Liver (tissue), 9 donors: ENCODE data around the gene DNAH8. TPM values are rescaled to one million over a fixed set of nuclear protein-coding genes. Genes with fewer than 3 reads are reported as not detected.

Experiments used
- DNase-seq: peaks from one replicate; pipeline ENCODE4 v3.0.0-alpha.2; 2017; ENCODE audit warnings: low spot score
- H3K27ac ChIP-seq, 2 donors: one replicate each; pipeline ENCODE4 v1.7.0; 2013; ENCODE audit warnings: inconsistent platforms in 2 of 2, low read length in 2 of 2, control low read depth in 1 of 2, low read depth in 1 of 2, mild to moderate bottlenecking in 1 of 2
- H3K27me3 ChIP-seq, 4 donors: one replicate each; pipeline versions ENCODE4 v1.6.1 to v1.7.0; 2013; ENCODE audit warnings: low read length in 3 of 4, inconsistent platforms in 1 of 4, mild to moderate bottlenecking in 1 of 4, moderate library complexity in 1 of 4; ENCODE audit not compliant: control insufficient read depth in 4 of 4, insufficient read depth in 4 of 4
- H3K36me3 ChIP-seq, 4 donors: one replicate each; pipeline versions ENCODE4 v1.6.1 to v1.7.0; 2013; ENCODE audit warnings: low read length in 3 of 4, mild to moderate bottlenecking in 3 of 4, low read depth in 1 of 4, moderate library complexity in 1 of 4; ENCODE audit not compliant: control insufficient read depth in 4 of 4, insufficient read depth in 3 of 4
- H3K4me1 ChIP-seq, 4 donors: one replicate each; pipeline versions ENCODE4 v1.6.1 to v1.7.0; 2013; ENCODE audit warnings: low read length in 3 of 4, mild to moderate bottlenecking in 3 of 4, moderate library complexity in 1 of 4; ENCODE audit not compliant: control insufficient read depth in 4 of 4, insufficient read depth in 4 of 4
- H3K4me3 ChIP-seq, 3 donors: one replicate each; pipeline versions ENCODE4 v1.6.1 to v1.7.0; 2013; ENCODE audit warnings: low read length in 3 of 3, control low read depth in 1 of 3, low read depth in 1 of 3, mild to moderate bottlenecking in 1 of 3
- H3K9ac ChIP-seq, 2 donors: one replicate each; pipeline ENCODE4 v1.7.0; 2013; ENCODE audit warnings: low read length in 2 of 2, mild to moderate bottlenecking in 2 of 2, moderate library complexity in 2 of 2, control low read depth in 1 of 2, low read depth in 1 of 2
- H3K9me3 ChIP-seq, 4 donors: one replicate each; pipeline versions ENCODE4 v1.6.1 to v1.7.0; 2013; ENCODE audit warnings: low read length in 3 of 4; ENCODE audit not compliant: control insufficient read depth in 4 of 4
- EGR1 ChIP-seq, 2 donors: IDR thresholded peaks; 2 replicates each; pipeline ENCODE4 v1.6.1; 2016 to 2018; ENCODE audit warnings: antibody characterized with exemption in 2 of 2, low read depth in 2 of 2
- FOXA1 ChIP-seq: IDR thresholded peaks from 2 replicates; pipeline ENCODE4 v1.6.1; 2016; ENCODE audit warnings: antibody characterized with exemption
- FOXA2 ChIP-seq: IDR thresholded peaks from 2 replicates; pipeline ENCODE4 v1.6.1; 2016; ENCODE audit warnings: antibody characterized with exemption
- GABPA ChIP-seq, 2 donors: IDR thresholded peaks in 1 of 2; conservative IDR thresholded peaks in 1 of 2; 2 replicates each; pipeline ENCODE4 v1.6.1; 2016; ENCODE audit warnings: antibody characterized with exemption in 2 of 2, mild to moderate bottlenecking in 1 of 2, moderate library complexity in 1 of 2
- HNF4A ChIP-seq, 2 donors: conservative IDR thresholded peaks; 2 replicates each; pipeline ENCODE4 v1.6.1; 2016; ENCODE audit warnings: antibody characterized with exemption in 2 of 2, mild to moderate bottlenecking in 2 of 2
- HNF4G ChIP-seq: IDR thresholded peaks from 2 replicates; pipeline ENCODE4 v1.6.1; 2016; ENCODE audit warnings: antibody characterized with exemption
- JUND ChIP-seq, 2 donors: IDR thresholded peaks; 2 replicates each; pipeline ENCODE4 v1.6.1; 2016; ENCODE audit warnings: antibody characterized with exemption in 2 of 2
- NR2F2 ChIP-seq: IDR thresholded peaks from 2 replicates; pipeline ENCODE4 v1.6.1; 2016; ENCODE audit warnings: antibody characterized with exemption
- RAD21 ChIP-seq, 2 donors: IDR thresholded peaks; 2 replicates each; pipeline ENCODE4 v1.6.1; 2016; ENCODE audit warnings: antibody characterized with exemption in 2 of 2, mild to moderate bottlenecking in 2 of 2
- RXRA ChIP-seq, 2 donors: IDR thresholded peaks; 2 replicates each; pipeline ENCODE4 v1.6.1; 2017 to 2018; ENCODE audit warnings: antibody characterized with exemption in 2 of 2, mild to moderate bottlenecking in 1 of 2
- SP1 ChIP-seq: IDR thresholded peaks from 2 replicates; pipeline ENCODE4 v1.6.1; 2018; ENCODE audit warnings: antibody characterized with exemption, mild to moderate bottlenecking
- TAF1 ChIP-seq: conservative IDR thresholded peaks from 2 replicates; pipeline ENCODE4 v1.6.1; 2016; ENCODE audit warnings: antibody characterized with exemption, mild to moderate bottlenecking
- YY1 ChIP-seq: IDR thresholded peaks from 2 replicates; pipeline ENCODE4 v1.6.1; 2016; ENCODE audit warnings: antibody characterized with exemption, mild to moderate bottlenecking
- WGBS: extraction: QIAGEN DNeasy Blood & Tissue Kit; methylation state at CpG from one replicate; pipeline ENCODE4 v1.1.7; 2013; 5-methylcytosine and 5-hydroxymethylcytosine counted together
- polyA plus RNA-seq, 2 donors: library from polyadenylated mRNA; stranded (reverse) in 1 of 2; unstranded in 1 of 2; fragments of 200-250 nt in 1 of 2; fragments of >200 nt in 1 of 2; fragmentation: Nextera tagmentation in 1 of 2; extraction: Ambion mirVana in 1 of 2; gene quantifications; one replicate each; pipeline versions ENCODE4 v1.2.1 to v1.2.3, GENCODE V29; 2013 to 2015
- total RNA-seq, 2 donors: library from RNA; depleted of rRNA; stranded (reverse); fragments of >200 nt; gene quantifications; one replicate each; pipeline ENCODE4 v1.2.3, GENCODE V29; 2014
- TF ChIP-seq, protein P1 (sequence below): IDR thresholded peaks from 2 replicates; pipeline ENCODE4 v1.6.1; 2016; ENCODE audit warnings: antibody characterized with exemption
- TF ChIP-seq, protein P2 (sequence below): fragments of 150-350 bp; IDR thresholded peaks from 2 replicates; pipeline ENCODE4 v1.5.1; 2017; ENCODE audit warnings: improper control_type of control experiment, low read depth, low read length; ENCODE audit not compliant: missing input control
- TF ChIP-seq, protein P3 (sequence below): IDR thresholded peaks from 2 replicates; pipeline ENCODE4 v1.6.1; 2016; ENCODE audit warnings: antibody characterized with exemption
- TF ChIP-seq, protein P4 (sequence below): IDR thresholded peaks from 2 replicates; pipeline ENCODE4 v1.6.1; 2016; ENCODE audit warnings: antibody characterized with exemption
- TF ChIP-seq, protein P5 (sequence below): IDR thresholded peaks from 2 replicates; pipeline ENCODE4 v1.6.1; 2016; ENCODE audit warnings: antibody characterized with exemption, mild to moderate bottlenecking
- donor health status: healthy.
- donor health status: healthy.
- donor health status: healthy.
- donor health status: healthy.
- donor health status: healthy.

The DNAH8 gene
- total and polyA plus RNA-seq, 4 donors = under 0.01 to 0.05 TPM; not detected in 2

DNA sequence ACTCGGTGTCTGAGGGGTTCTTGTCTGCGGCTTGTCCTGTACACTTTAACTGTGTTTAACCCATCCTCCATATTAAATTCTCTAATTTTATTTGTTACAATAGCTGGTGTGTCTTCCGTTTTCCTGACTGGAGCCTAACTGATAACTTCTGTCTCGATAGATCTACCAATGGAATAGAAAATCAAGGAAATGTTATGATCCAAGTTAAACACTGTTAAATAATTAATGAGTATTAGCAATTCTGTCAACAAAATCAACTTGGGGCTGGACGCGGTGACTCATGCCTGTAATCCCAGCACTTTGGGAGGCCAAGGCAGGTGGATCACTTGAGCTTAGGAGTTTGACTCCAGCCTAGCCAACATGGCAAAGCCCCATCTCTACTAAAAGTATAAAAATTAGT, 81.7 kb downstream of the DNAH8 start:
- DNase-seq = no peak
- 67% methylated on average over 6 of the region's 6 CpGs for WGBS
- no peaks in the 10 kb centered on the region for H3K36me3 ChIP-seq

More for the DNA sequence above, 81.7 kb downstream of the DNAH8 start:
- TF ChIP-seq RAD21 (IDR thresholded peaks at IDR 0.05) (no peak), TAF1 (no peak), FOXA2 (no peak), GABPA (IDR thresholded peaks at IDR 0.05 in 1 of 2, conservative IDR thresholded peaks at IDR 0.05 in 1 of 2) (no peak), JUND (IDR thresholded peaks at IDR 0.05) (no peak), HNF4G (no peak), FOXA1 (no peak), YY1 (no peak), RXRA (IDR thresholded peaks at IDR 0.05) (no peak), SP1 (no peak), EGR1 (IDR thresholded peaks at IDR 0.05; ENCODE audit: low read depth in 2 of 2) (no peak), NR2F2 (no peak), HNF4A (conservative IDR thresholded peaks at IDR 0.05) (no peak)
- TF ChIP-seq, protein P1, sequence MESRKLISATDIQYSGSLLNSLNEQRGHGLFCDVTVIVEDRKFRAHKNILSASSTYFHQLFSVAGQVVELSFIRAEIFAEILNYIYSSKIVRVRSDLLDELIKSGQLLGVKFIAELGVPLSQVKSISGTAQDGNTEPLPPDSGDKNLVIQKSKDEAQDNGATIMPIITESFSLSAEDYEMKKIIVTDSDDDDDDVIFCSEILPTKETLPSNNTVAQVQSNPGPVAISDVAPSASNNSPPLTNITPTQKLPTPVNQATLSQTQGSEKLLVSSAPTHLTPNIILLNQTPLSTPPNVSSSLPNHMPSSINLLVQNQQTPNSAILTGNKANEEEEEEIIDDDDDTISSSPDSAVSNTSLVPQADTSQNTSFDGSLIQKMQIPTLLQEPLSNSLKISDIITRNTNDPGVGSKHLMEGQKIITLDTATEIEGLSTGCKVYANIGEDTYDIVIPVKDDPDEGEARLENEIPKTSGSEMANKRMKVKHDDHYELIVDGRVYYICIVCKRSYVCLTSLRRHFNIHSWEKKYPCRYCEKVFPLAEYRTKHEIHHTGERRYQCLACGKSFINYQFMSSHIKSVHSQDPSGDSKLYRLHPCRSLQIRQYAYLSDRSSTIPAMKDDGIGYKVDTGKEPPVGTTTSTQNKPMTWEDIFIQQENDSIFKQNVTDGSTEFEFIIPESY = no peak
- TF ChIP-seq, protein P2, sequence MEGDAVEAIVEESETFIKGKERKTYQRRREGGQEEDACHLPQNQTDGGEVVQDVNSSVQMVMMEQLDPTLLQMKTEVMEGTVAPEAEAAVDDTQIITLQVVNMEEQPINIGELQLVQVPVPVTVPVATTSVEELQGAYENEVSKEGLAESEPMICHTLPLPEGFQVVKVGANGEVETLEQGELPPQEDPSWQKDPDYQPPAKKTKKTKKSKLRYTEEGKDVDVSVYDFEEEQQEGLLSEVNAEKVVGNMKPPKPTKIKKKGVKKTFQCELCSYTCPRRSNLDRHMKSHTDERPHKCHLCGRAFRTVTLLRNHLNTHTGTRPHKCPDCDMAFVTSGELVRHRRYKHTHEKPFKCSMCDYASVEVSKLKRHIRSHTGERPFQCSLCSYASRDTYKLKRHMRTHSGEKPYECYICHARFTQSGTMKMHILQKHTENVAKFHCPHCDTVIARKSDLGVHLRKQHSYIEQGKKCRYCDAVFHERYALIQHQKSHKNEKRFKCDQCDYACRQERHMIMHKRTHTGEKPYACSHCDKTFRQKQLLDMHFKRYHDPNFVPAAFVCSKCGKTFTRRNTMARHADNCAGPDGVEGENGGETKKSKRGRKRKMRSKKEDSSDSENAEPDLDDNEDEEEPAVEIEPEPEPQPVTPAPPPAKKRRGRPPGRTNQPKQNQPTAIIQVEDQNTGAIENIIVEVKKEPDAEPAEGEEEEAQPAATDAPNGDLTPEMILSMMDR = no peak
- TF ChIP-seq, protein P3, sequence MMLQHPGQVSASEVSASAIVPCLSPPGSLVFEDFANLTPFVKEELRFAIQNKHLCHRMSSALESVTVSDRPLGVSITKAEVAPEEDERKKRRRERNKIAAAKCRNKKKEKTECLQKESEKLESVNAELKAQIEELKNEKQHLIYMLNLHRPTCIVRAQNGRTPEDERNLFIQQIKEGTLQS = no peak
- TF ChIP-seq, protein P4, sequence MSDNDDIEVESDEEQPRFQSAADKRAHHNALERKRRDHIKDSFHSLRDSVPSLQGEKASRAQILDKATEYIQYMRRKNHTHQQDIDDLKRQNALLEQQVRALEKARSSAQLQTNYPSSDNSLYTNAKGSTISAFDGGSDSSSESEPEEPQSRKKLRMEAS = no peak
- TF ChIP-seq, protein P5, sequence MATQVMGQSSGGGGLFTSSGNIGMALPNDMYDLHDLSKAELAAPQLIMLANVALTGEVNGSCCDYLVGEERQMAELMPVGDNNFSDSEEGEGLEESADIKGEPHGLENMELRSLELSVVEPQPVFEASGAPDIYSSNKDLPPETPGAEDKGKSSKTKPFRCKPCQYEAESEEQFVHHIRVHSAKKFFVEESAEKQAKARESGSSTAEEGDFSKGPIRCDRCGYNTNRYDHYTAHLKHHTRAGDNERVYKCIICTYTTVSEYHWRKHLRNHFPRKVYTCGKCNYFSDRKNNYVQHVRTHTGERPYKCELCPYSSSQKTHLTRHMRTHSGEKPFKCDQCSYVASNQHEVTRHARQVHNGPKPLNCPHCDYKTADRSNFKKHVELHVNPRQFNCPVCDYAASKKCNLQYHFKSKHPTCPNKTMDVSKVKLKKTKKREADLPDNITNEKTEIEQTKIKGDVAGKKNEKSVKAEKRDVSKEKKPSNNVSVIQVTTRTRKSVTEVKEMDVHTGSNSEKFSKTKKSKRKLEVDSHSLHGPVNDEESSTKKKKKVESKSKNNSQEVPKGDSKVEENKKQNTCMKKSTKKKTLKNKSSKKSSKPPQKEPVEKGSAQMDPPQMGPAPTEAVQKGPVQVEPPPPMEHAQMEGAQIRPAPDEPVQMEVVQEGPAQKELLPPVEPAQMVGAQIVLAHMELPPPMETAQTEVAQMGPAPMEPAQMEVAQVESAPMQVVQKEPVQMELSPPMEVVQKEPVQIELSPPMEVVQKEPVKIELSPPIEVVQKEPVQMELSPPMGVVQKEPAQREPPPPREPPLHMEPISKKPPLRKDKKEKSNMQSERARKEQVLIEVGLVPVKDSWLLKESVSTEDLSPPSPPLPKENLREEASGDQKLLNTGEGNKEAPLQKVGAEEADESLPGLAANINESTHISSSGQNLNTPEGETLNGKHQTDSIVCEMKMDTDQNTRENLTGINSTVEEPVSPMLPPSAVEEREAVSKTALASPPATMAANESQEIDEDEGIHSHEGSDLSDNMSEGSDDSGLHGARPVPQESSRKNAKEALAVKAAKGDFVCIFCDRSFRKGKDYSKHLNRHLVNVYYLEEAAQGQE = no peak
- Histone ChIP-seq H3K27ac (no peak overlapping the region), H3K9ac (no peak overlapping the region), H3K4me1 (no peaks in the 10 kb centered on the region), H3K27me3 (peaks cover 0 to 4% (median 0%) of the 10 kb centered on the region in 4 donors), H3K9me3 (no peaks in the 10 kb centered on the region), H3K4me3 (no peak overlapping the region)
